SK-N-SH treated with all-trans-retinoic acid at 6 μM for 48 hours (cell line): ENCODE measurements around the gene CYREN.

Source experiments
- ATAC-seq: fragments of 200-7000 bp; cut with Tn5 transposase; 3 replicates; pipeline ENCODE4 v1.9.1; 2020; ENCODE audit warnings: mild to moderate bottlenecking, moderate library complexity
- ARNTL ChIP-seq: fragments of 450-650 bp; formaldehyde crosslinking; IDR thresholded peaks from 2 replicates; pipeline ENCODE4 v1.5.0; 2020; ENCODE audit warnings: low read depth, mild to moderate bottlenecking, moderate library complexity, borderline replicate concordance
- BACH2 ChIP-seq: fragments of 250-450 bp; sonication (Bioruptor Pico); IDR thresholded peaks from 2 replicates; pipeline ENCODE4 v1.9.0; 2021; ENCODE audit warnings: mild to moderate bottlenecking, borderline replicate concordance
- CREB5 ChIP-seq: fragments of 250-450 bp; sonication (Bioruptor Pico); IDR thresholded peaks from 2 replicates; pipeline ENCODE4 v1.5.1; 2020; ENCODE audit warnings: low read depth, mild to moderate bottlenecking, moderate library complexity
- CSDC2 ChIP-seq: fragments of 250-450 bp; sonication (Bioruptor Pico); IDR thresholded peaks from 2 replicates; pipeline ENCODE4 v1.5.0; 2020; ENCODE audit warnings: mild to moderate bottlenecking, moderate library complexity
- CSRNP3 ChIP-seq: fragments of 250-450 bp; sonication (Bioruptor Pico); IDR thresholded peaks from 2 replicates; pipeline ENCODE4 v1.5.1; 2021; ENCODE audit warnings: mild to moderate bottlenecking, moderate library complexity
- ESRRG ChIP-seq: fragments of 250-450 bp; sonication (Bioruptor Pico); IDR thresholded peaks from 2 replicates; pipeline ENCODE4 v1.6.1; 2021; ENCODE audit warnings: mild to moderate bottlenecking
- GLIS3 ChIP-seq: fragments of 250-450 bp; sonication (Bioruptor Pico); IDR thresholded peaks from 2 replicates; pipeline ENCODE4 v1.5.0; 2020; ENCODE audit warnings: mild to moderate bottlenecking, moderate library complexity
- ISL1 ChIP-seq: fragments of 250-450 bp; sonication (Bioruptor Pico); IDR thresholded peaks from 2 replicates; pipeline ENCODE4 v2.1.2; 2022; ENCODE audit warnings: mild to moderate bottlenecking, moderate library complexity
- OSR1 ChIP-seq: fragments of 250-450 bp; sonication (Bioruptor Pico); IDR thresholded peaks from 2 replicates; pipeline ENCODE4 v1.8.0; 2022; ENCODE audit warnings: moderate library complexity, mild to moderate bottlenecking, inconsistent platforms
- PATZ1 ChIP-seq: fragments of 250-450 bp; sonication (Bioruptor Pico); IDR thresholded peaks from 2 replicates; pipeline ENCODE4 v1.8.0; 2020; ENCODE audit warnings: mild to moderate bottlenecking, moderate library complexity, borderline replicate concordance
- PPARA ChIP-seq: fragments of 250-450 bp; sonication (Bioruptor Pico); IDR thresholded peaks from 2 replicates; pipeline ENCODE4 v1.5.0; 2020; ENCODE audit warnings: mild to moderate bottlenecking, borderline replicate concordance
- RARB ChIP-seq: fragments of 250-450 bp; sonication (Bioruptor Pico); IDR thresholded peaks from 2 replicates; pipeline ENCODE4 v1.8.0; 2021; ENCODE audit warnings: mild to moderate bottlenecking, moderate library complexity
- SNAI2 ChIP-seq: fragments of 250-450 bp; sonication (Bioruptor Pico); IDR thresholded peaks from 2 replicates; pipeline ENCODE4 v1.5.0; 2020; ENCODE audit warnings: mild to moderate bottlenecking, moderate library complexity
- TCF4 ChIP-seq: fragments of 250-450 bp; sonication (Bioruptor Pico); IDR thresholded peaks from 2 replicates; pipeline ENCODE4 v1.8.0; 2021; ENCODE audit warnings: mild to moderate bottlenecking, moderate library complexity, borderline replicate concordance
- ZFP3 ChIP-seq: fragments of 250-450 bp; sonication (Bioruptor Pico); IDR thresholded peaks from 2 replicates; pipeline ENCODE4 v1.5.0; 2020; ENCODE audit warnings: mild to moderate bottlenecking, moderate library complexity
- ZFP30 ChIP-seq: fragments of 450-650 bp; formaldehyde crosslinking; IDR thresholded peaks from 2 replicates; pipeline ENCODE4 v1.5.0; 2022; ENCODE audit warnings: mild to moderate bottlenecking, moderate library complexity
- ZNF565 ChIP-seq: fragments of 450-650 bp; formaldehyde crosslinking; conservative IDR thresholded peaks from 2 replicates; pipeline ENCODE4 v1.5.0; 2020; ENCODE audit warnings: low read depth, mild to moderate bottlenecking, moderate library complexity
- ZNF70 ChIP-seq: fragments of 450-650 bp; formaldehyde crosslinking; IDR thresholded peaks from 2 replicates; pipeline ENCODE4 v1.5.0; 2020; ENCODE audit warnings: mild to moderate bottlenecking, moderate library complexity
- ZNF8 ChIP-seq: fragments of 450-650 bp; formaldehyde crosslinking; IDR thresholded peaks from 2 replicates; pipeline ENCODE4 v1.5.0; 2020; ENCODE audit warnings: mild to moderate bottlenecking, moderate library complexity
- TF ChIP-seq, protein P1 (sequence below): fragments of 250-450 bp; sonication (Bioruptor Pico); IDR thresholded peaks from 2 replicates; pipeline ENCODE4 v1.8.0; 2021; ENCODE audit warnings: low read depth, mild to moderate bottlenecking, moderate library complexity, borderline replicate concordance
- TF ChIP-seq, protein P2 (sequence below): fragments of 250-450 bp; sonication (Bioruptor Pico); IDR thresholded peaks from 2 replicates; pipeline ENCODE4 v1.5.0; 2020; ENCODE audit warnings: mild to moderate bottlenecking, moderate library complexity

Gene CYREN

GRCh38 chr7:135188298-135188984 is 17.9 kb upstream of the CYREN start:
- TF ChIP-seq ZFP3 (CRISPR knock-in tag) (no peak), BACH2 (CRISPR knock-in tag) (no peak), GLIS3 (no peak), ISL1 (CRISPR knock-in tag) (no peak), ZNF70 (no peak), SNAI2 (CRISPR knock-in tag) (no peak), ZFP30 (CRISPR knock-in tag) (no peak), ESRRG (CRISPR knock-in tag) (no peak), CREB5 (no peak), CSRNP3 (CRISPR knock-in tag) (no peak), RARB (CRISPR knock-in tag) (no peak), OSR1 (CRISPR knock-in tag) (no peak), ARNTL (CRISPR knock-in tag) (no peak), ZNF8 (CRISPR knock-in tag) (no peak), TCF4 (CRISPR knock-in tag) (no peak), ZNF565 (CRISPR knock-in tag) (no peak)
- TF ChIP-seq, protein P1, sequence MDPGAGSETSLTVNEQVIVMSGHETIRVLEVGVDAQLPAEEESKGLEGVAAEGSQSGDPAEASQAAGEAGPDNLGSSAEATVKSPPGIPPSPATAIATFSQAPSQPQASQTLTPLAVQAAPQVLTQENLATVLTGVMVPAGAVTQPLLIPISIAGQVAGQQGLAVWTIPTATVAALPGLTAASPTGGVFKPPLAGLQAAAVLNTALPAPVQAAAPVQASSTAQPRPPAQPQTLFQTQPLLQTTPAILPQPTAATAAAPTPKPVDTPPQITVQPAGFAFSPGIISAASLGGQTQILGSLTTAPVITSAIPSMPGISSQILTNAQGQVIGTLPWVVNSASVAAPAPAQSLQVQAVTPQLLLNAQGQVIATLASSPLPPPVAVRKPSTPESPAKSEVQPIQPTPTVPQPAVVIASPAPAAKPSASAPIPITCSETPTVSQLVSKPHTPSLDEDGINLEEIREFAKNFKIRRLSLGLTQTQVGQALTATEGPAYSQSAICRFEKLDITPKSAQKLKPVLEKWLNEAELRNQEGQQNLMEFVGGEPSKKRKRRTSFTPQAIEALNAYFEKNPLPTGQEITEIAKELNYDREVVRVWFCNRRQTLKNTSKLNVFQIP (CRISPR knock-in tag): no peak
- TF ChIP-seq, protein P2, sequence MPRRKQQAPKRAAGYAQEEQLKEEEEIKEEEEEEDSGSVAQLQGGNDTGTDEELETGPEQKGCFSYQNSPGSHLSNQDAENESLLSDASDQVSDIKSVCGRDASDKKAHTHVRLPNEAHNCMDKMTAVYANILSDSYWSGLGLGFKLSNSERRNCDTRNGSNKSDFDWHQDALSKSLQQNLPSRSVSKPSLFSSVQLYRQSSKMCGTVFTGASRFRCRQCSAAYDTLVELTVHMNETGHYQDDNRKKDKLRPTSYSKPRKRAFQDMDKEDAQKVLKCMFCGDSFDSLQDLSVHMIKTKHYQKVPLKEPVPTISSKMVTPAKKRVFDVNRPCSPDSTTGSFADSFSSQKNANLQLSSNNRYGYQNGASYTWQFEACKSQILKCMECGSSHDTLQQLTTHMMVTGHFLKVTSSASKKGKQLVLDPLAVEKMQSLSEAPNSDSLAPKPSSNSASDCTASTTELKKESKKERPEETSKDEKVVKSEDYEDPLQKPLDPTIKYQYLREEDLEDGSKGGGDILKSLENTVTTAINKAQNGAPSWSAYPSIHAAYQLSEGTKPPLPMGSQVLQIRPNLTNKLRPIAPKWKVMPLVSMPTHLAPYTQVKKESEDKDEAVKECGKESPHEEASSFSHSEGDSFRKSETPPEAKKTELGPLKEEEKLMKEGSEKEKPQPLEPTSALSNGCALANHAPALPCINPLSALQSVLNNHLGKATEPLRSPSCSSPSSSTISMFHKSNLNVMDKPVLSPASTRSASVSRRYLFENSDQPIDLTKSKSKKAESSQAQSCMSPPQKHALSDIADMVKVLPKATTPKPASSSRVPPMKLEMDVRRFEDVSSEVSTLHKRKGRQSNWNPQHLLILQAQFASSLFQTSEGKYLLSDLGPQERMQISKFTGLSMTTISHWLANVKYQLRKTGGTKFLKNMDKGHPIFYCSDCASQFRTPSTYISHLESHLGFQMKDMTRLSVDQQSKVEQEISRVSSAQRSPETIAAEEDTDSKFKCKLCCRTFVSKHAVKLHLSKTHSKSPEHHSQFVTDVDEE (CRISPR knock-in tag): no peak
- no peak for ATAC-seq

DNA sequence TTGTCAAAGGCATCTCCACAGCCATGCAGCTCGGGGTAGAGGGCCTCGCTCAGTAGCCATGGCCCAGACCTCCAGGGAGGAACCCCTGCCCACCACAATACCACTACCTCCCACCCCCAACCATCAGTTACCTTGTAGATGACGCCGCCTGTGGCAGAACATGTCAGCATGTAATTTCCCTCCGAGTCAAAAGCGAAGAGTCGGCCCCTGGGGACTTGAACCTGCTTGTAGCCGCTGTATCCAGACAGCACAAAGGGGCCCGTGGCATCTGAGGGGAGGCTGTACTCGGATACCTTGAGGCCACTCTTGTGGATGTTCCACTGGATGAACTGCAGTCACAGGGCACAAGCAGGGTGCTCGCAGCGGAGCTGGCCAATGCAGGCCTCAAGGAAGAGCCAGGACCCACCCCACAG is 16.3 kb upstream of the CYREN start:
- no peak for ATAC-seq
- no peak for TF ChIP-seq PATZ1 (CRISPR knock-in tag)

DNA sequence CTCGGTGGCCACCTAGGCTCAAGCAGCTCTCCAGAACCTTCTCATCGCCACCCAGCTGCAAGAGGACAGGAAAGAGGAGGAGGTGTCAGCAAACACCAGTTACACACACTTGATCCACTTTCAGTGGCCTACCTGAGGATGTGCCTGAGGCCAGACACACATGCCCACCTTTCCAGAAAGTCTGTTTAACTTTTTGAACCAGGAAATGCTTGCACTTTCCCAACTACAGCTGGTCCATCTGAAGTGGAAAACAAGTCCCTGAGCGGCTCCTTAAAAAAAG is 15.7 kb upstream of the CYREN start:
- ATAC-seq: no peak
- TF ChIP-seq, protein P1 (CRISPR knock-in tag): no peak
- TF ChIP-seq ZFP30 (CRISPR knock-in tag) (no peak), CREB5 (no peak), ESRRG (CRISPR knock-in tag) (no peak), PPARA (no peak), CSDC2 (CRISPR knock-in tag) (no peak), SNAI2 (CRISPR knock-in tag) (no peak), OSR1 (CRISPR knock-in tag) (no peak)
- TF ChIP-seq, protein P2 (CRISPR knock-in tag): no peak
